GM23338 (cell line): ENCODE data around the gene DCAF11. TPM values are rescaled to one million over a fixed set of nuclear protein-coding genes. Genes with fewer than 3 reads are reported as not detected.

Source experiments
- ATAC-seq: fragments of 200-7000 bp; cut with Tn5 transposase; 3 replicates; pipeline ENCODE4 v1.9.1; 2020
- DNase-seq: peaks from one replicate; pipeline ENCODE4 v3.0.0-alpha.2; 2015; ENCODE audit warnings: low spot score
- H2AFZ ChIP-seq: fragments of 200-600 bp; sonication (generic); 2 replicates; pipeline ENCODE4 v1.8.0; 2016; ENCODE audit warnings: antibody characterized with exemption, mild to moderate bottlenecking, moderate library complexity
- H3F3A ChIP-seq: fragments of 200-600 bp; sonication (generic); replicated peaks from 2 replicates; pipeline ENCODE4 v1.8.0; 2017; ENCODE audit warnings: antibody characterized with exemption, mixed run types, low read depth
- H3K27ac ChIP-seq: fragments of 200-600 bp; sonication (generic); 2 replicates; pipeline ENCODE4 v1.6.1; 2016; ENCODE audit warnings: low read depth
- H3K27me3 ChIP-seq: fragments of 200-600 bp; sonication (generic); 2 replicates; pipeline ENCODE4 v1.8.0; 2016; ENCODE audit warnings: mild to moderate bottlenecking, mixed run types, moderate library complexity; ENCODE audit not compliant: insufficient read depth
- H3K36me3 ChIP-seq: fragments of 200-600 bp; sonication (generic); 2 replicates; pipeline ENCODE4 v1.8.0; 2016; ENCODE audit warnings: mild to moderate bottlenecking; ENCODE audit not compliant: insufficient read depth
- H3K4me1 ChIP-seq: fragments of 200-600 bp; sonication (generic); 2 replicates; pipeline ENCODE4 v1.8.0; 2016; ENCODE audit warnings: mild to moderate bottlenecking, moderate library complexity; ENCODE audit not compliant: insufficient read depth
- H3K4me2 ChIP-seq: fragments of 200-600 bp; sonication (generic); 2 replicates; pipeline ENCODE4 v1.7.1; 2017; ENCODE audit warnings: mixed run types
- H3K4me3 ChIP-seq: fragments of 200-600 bp; sonication (generic); 2 replicates; pipeline ENCODE4 v1.6.1; 2016; ENCODE audit warnings: mixed run types
- H3K79me2 ChIP-seq: fragments of 200-600 bp; sonication (generic); replicated peaks from 2 replicates; pipeline ENCODE4 v1.8.0; 2017; ENCODE audit warnings: mild to moderate bottlenecking; ENCODE audit not compliant: insufficient read depth
- H3K9me2 ChIP-seq: fragments of 200-600 bp; sonication (generic); 2 replicates; pipeline ENCODE4 v1.8.0; 2017; ENCODE audit not compliant: insufficient read depth
- H4K20me1 ChIP-seq: fragments of 200-600 bp; sonication (generic); replicated peaks from 2 replicates; pipeline ENCODE4 v1.8.0; 2017; ENCODE audit warnings: mild to moderate bottlenecking; ENCODE audit not compliant: insufficient read depth
- H3K27ac Mint-ChIP-seq: 2 replicates; pipeline ENCODE4 v1.8.0; 2020; ENCODE audit warnings: inconsistent platforms, mild to moderate bottlenecking, moderate library complexity, mixed read lengths
- H3K27me3 Mint-ChIP-seq: 3 replicates; pipeline ENCODE4 v1.8.0; 2022; ENCODE audit warnings: low read depth, mild to moderate bottlenecking, moderate library complexity, mixed read lengths, inconsistent platforms; ENCODE audit not compliant: insufficient read depth, poor library complexity
- H3K36me3 Mint-ChIP-seq: 3 replicates; pipeline ENCODE4 v1.8.0; 2021; ENCODE audit warnings: low read depth, mild to moderate bottlenecking, inconsistent platforms, moderate library complexity, mixed read lengths
- H3K4me1 Mint-ChIP-seq: 3 replicates; pipeline ENCODE4 v1.8.0; 2020; ENCODE audit warnings: mild to moderate bottlenecking, inconsistent platforms, mixed read lengths
- H3K4me3 Mint-ChIP-seq: 3 replicates; pipeline ENCODE4 v1.8.0; 2021; ENCODE audit warnings: moderate library complexity, mild to moderate bottlenecking, inconsistent platforms, mixed read lengths
- H3K9me3 Mint-ChIP-seq: 3 replicates; pipeline ENCODE4 v1.8.0; 2020; ENCODE audit warnings: moderate library complexity, mild to moderate bottlenecking, inconsistent platforms, mixed read lengths
- CREB1 ChIP-seq: fragments of 250-450 bp; sonication (Bioruptor Pico); IDR thresholded peaks from 2 replicates; pipeline ENCODE4 v1.5.0; 2020; ENCODE audit warnings: low read depth, mild to moderate bottlenecking, moderate library complexity
- ETS1 ChIP-seq: IDR thresholded peaks from 2 replicates; pipeline ENCODE4 v1.6.1; 2016; ENCODE audit warnings: antibody characterized with exemption
- EZH2 ChIP-seq: fragments of 200-600 bp; sonication (generic); IDR thresholded peaks from one replicate; pipeline ENCODE4 v1.8.0; 2017; ENCODE audit warnings: antibody characterized with exemption, mild to moderate bottlenecking, low read depth; ENCODE audit not compliant: unreplicated experiment
- EZH2phosphoT487 ChIP-seq: fragments of 200-600 bp; sonication (generic); IDR thresholded peaks from one replicate; pipeline ENCODE4 v1.8.1; 2018; ENCODE audit warnings: antibody characterized with exemption; ENCODE audit not compliant: unreplicated experiment
- JUNB ChIP-seq: IDR thresholded peaks from one replicate; pipeline ENCODE4 v1.6.1; 2016; ENCODE audit warnings: antibody characterized with exemption; ENCODE audit not compliant: unreplicated experiment
- NANOG ChIP-seq: IDR thresholded peaks from 2 replicates; pipeline ENCODE4 v1.6.1; 2016; ENCODE audit warnings: antibody characterized with exemption, borderline replicate concordance
- POLR2AphosphoS5 ChIP-seq: IDR thresholded peaks from 2 replicates; pipeline ENCODE4 v1.6.1; 2016; ENCODE audit warnings: antibody characterized with exemption, low read depth
- STAT1 ChIP-seq: IDR thresholded peaks from one replicate; pipeline ENCODE4 v1.6.1; 2016; ENCODE audit warnings: antibody characterized with exemption; ENCODE audit not compliant: unreplicated experiment
- ZNF114 ChIP-seq: fragments of 250-450 bp; sonication (Bioruptor Pico); IDR thresholded peaks from 2 replicates; pipeline ENCODE4 v1.5.0; 2020; ENCODE audit warnings: mild to moderate bottlenecking, moderate library complexity
- ZNF331 ChIP-seq: fragments of 250-450 bp; sonication (Bioruptor Pico); IDR thresholded peaks from 2 replicates; pipeline ENCODE4 v1.5.0; 2020; ENCODE audit warnings: low read depth, mild to moderate bottlenecking, moderate library complexity
- polyA plus RNA-seq: library from polyadenylated mRNA; unstranded; fragments of >200 nt; fragmentation: Nextera tagmentation; extraction: Ambion mirVana; gene quantifications from 2 replicates; pipeline ENCODE4 v1.2.1, GENCODE V29; 2016
- total RNA-seq: library from RNA; depleted of rRNA; stranded (reverse); fragments of >200 nt; shearing (Covaris generic); gene quantifications from 2 replicates; pipeline ENCODE4 v1.2.3, GENCODE V29; 2014
- TF ChIP-seq, protein P1 (sequence below), 2 experiments: fragments of 200-600 bp in 1 of 2; sonication (generic) in 1 of 2; conservative IDR thresholded peaks; 2 replicates each; pipeline versions ENCODE4 v1.5.1 to v1.6.1; 2016 to 2017; ENCODE audit warnings: antibody characterized with exemption in 2 of 2, low read depth in 2 of 2, mild to moderate bottlenecking in 2 of 2, moderate library complexity in 1 of 2
- TF ChIP-seq, protein P2 (sequence below): IDR thresholded peaks from one replicate; pipeline ENCODE4 v1.6.1; 2018; ENCODE audit warnings: antibody characterized with exemption; ENCODE audit not compliant: unreplicated experiment
- TF ChIP-seq, protein P3 (sequence below): fragments of 250-450 bp; sonication (Bioruptor Pico); IDR thresholded peaks from 2 replicates; pipeline ENCODE4 v1.5.0; 2020; ENCODE audit warnings: mild to moderate bottlenecking, moderate library complexity

Gene DCAF11
- total and polyA plus RNA-seq, 2 experiments from 2014 or later = 18.6 to 93.2 TPM

DNA sequence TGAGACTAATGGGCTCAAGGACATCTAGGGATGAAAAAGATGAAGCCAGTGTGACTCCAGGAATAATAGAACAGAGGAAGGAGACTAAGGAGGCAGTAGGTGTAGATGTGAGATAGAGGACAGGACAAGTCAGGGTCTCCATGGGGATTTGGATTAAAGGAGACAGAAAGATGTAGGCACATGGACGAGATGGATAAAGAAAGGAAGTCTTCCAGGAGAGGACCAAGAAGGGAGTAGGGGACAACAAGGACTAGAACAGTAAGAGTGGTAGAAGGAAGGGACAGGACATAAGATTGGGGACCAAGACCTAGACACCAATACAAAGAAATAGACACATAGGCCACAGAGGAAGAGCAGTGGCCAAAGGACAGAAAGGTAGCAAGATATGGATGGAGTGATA lies 27.6 kb upstream of the DCAF11 start:
- Histone ChIP-seq H3K4me2 (no peak overlapping the region), H3K27ac (no peak overlapping the region), H3K9me2 (no peaks in the 10 kb centered on the region), H3K27me3 (peaks cover 14% of the 10 kb centered on the region; the same call in 1 of the 2 replicates), H3K4me3 (no peak overlapping the region), H3K79me2 (no peaks in the 10 kb centered on the region), H3K36me3 (no peaks in the 10 kb centered on the region), H3F3A (no peaks in the 10 kb centered on the region), H3K4me1 (peaks cover 1% of the 10 kb centered on the region; the same call in 1 of the 2 replicates), H2AFZ (no peak overlapping the region), H4K20me1 (no peaks in the 10 kb centered on the region)
- Mint-ChIP-seq H3K27ac (no peak overlapping the region), H3K4me3 (no peak overlapping the region), H3K4me1 (peaks cover 15% of the 10 kb centered on the region), H3K9me3 (no peaks in the 10 kb centered on the region), H3K36me3 (no peaks in the 10 kb centered on the region), H3K27me3 (peaks cover 20% of the 10 kb centered on the region)
- ATAC-seq (no peak), DNase-seq (no peak)
- TF ChIP-seq, protein P1, sequence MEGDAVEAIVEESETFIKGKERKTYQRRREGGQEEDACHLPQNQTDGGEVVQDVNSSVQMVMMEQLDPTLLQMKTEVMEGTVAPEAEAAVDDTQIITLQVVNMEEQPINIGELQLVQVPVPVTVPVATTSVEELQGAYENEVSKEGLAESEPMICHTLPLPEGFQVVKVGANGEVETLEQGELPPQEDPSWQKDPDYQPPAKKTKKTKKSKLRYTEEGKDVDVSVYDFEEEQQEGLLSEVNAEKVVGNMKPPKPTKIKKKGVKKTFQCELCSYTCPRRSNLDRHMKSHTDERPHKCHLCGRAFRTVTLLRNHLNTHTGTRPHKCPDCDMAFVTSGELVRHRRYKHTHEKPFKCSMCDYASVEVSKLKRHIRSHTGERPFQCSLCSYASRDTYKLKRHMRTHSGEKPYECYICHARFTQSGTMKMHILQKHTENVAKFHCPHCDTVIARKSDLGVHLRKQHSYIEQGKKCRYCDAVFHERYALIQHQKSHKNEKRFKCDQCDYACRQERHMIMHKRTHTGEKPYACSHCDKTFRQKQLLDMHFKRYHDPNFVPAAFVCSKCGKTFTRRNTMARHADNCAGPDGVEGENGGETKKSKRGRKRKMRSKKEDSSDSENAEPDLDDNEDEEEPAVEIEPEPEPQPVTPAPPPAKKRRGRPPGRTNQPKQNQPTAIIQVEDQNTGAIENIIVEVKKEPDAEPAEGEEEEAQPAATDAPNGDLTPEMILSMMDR (conservative IDR thresholded peaks at IDR 0.05; ENCODE audit: low read depth in 2 of 2) = no peak
- TF ChIP-seq EZH2phosphoT487 (no peak), ZNF331 (no peak), POLR2AphosphoS5 (no peak), ZNF114 (CRISPR knock-in tag) (no peak), STAT1 (no peak), ETS1 (no peak), JUNB (no peak), NANOG (no peak), CREB1 (no peak), EZH2 (no peak)
- TF ChIP-seq, protein P2, sequence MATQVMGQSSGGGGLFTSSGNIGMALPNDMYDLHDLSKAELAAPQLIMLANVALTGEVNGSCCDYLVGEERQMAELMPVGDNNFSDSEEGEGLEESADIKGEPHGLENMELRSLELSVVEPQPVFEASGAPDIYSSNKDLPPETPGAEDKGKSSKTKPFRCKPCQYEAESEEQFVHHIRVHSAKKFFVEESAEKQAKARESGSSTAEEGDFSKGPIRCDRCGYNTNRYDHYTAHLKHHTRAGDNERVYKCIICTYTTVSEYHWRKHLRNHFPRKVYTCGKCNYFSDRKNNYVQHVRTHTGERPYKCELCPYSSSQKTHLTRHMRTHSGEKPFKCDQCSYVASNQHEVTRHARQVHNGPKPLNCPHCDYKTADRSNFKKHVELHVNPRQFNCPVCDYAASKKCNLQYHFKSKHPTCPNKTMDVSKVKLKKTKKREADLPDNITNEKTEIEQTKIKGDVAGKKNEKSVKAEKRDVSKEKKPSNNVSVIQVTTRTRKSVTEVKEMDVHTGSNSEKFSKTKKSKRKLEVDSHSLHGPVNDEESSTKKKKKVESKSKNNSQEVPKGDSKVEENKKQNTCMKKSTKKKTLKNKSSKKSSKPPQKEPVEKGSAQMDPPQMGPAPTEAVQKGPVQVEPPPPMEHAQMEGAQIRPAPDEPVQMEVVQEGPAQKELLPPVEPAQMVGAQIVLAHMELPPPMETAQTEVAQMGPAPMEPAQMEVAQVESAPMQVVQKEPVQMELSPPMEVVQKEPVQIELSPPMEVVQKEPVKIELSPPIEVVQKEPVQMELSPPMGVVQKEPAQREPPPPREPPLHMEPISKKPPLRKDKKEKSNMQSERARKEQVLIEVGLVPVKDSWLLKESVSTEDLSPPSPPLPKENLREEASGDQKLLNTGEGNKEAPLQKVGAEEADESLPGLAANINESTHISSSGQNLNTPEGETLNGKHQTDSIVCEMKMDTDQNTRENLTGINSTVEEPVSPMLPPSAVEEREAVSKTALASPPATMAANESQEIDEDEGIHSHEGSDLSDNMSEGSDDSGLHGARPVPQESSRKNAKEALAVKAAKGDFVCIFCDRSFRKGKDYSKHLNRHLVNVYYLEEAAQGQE = no peak
- TF ChIP-seq, protein P3, sequence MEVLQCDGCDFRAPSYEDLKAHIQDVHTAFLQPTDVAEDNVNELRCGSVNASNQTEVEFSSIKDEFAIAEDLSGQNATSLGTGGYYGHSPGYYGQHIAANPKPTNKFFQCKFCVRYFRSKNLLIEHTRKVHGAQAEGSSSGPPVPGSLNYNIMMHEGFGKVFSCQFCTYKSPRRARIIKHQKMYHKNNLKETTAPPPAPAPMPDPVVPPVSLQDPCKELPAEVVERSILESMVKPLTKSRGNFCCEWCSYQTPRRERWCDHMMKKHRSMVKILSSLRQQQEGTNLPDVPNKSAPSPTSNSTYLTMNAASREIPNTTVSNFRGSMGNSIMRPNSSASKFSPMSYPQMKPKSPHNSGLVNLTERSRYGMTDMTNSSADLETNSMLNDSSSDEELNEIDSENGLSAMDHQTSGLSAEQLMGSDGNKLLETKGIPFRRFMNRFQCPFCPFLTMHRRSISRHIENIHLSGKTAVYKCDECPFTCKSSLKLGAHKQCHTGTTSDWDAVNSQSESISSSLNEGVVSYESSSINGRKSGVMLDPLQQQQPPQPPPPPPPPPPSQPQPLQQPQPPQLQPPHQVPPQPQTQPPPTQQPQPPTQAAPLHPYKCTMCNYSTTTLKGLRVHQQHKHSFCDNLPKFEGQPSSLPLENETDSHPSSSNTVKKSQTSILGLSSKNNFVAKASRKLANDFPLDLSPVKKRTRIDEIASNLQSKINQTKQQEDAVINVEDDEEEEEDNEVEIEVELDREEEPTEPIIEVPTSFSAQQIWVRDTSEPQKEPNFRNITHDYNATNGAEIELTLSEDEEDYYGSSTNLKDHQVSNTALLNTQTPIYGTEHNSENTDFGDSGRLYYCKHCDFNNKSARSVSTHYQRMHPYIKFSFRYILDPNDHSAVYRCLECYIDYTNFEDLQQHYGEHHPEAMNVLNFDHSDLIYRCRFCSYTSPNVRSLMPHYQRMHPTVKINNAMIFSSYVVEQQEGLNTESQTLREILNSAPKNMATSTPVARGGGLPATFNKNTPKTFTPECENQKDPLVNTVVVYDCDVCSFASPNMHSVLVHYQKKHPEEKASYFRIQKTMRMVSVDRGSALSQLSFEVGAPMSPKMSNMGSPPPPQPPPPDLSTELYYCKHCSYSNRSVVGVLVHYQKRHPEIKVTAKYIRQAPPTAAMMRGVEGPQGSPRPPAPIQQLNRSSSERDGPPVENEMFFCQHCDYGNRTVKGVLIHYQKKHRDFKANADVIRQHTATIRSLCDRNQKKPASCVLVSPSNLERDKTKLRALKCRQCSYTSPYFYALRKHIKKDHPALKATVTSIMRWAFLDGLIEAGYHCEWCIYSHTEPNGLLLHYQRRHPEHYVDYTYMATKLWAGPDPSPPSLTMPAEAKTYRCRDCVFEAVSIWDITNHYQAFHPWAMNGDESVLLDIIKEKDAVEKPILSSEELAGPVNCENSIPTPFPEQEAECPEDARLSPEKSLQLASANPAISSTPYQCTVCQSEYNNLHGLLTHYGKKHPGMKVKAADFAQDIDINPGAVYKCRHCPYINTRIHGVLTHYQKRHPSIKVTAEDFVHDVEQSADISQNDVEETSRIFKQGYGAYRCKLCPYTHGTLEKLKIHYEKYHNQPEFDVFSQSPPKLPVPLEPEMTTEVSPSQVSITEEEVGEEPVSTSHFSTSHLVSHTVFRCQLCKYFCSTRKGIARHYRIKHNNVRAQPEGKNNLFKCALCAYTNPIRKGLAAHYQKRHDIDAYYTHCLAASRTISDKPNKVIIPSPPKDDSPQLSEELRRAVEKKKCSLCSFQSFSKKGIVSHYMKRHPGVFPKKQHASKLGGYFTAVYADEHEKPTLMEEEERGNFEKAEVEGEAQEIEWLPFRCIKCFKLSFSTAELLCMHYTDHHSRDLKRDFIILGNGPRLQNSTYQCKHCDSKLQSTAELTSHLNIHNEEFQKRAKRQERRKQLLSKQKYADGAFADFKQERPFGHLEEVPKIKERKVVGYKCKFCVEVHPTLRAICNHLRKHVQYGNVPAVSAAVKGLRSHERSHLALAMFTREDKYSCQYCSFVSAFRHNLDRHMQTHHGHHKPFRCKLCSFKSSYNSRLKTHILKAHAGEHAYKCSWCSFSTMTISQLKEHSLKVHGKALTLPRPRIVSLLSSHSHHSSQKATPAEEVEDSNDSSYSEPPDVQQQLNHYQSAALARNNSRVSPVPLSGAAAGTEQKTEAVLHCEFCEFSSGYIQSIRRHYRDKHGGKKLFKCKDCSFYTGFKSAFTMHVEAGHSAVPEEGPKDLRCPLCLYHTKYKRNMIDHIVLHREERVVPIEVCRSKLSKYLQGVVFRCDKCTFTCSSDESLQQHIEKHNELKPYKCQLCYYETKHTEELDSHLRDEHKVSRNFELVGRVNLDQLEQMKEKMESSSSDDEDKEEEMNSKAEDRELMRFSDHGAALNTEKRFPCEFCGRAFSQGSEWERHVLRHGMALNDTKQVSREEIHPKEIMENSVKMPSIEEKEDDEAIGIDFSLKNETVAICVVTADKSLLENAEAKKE (CRISPR knock-in tag) = no peak
